Neural crest cell (in vitro differentiated cells): ENCODE data around the gene GREM1. TPM values are rescaled to one million over a fixed set of nuclear protein-coding genes. Genes with fewer than 3 reads are reported as not detected.

ENCODE experiments used
- DNase-seq: peaks from one replicate; pipeline ENCODE4 v3.0.0; 2021; ENCODE audit warnings: low read depth, mixed read lengths, low spot score
- H3K27ac Mint-ChIP-seq: one replicate; pipeline ENCODE4 v1.8.0; 2021; ENCODE audit warnings: mild to moderate bottlenecking, mixed read lengths; ENCODE audit not compliant: unreplicated experiment
- H3K27me3 Mint-ChIP-seq: 2 replicates; pipeline ENCODE4 v1.8.0; 2021; ENCODE audit warnings: low read depth, mild to moderate bottlenecking, mixed read lengths
- H3K36me3 Mint-ChIP-seq: 2 replicates; pipeline ENCODE4 v1.8.0; 2021; ENCODE audit warnings: low read depth, mild to moderate bottlenecking, mixed read lengths
- H3K4me1 Mint-ChIP-seq: 2 replicates; pipeline ENCODE4 v1.8.0; 2021; ENCODE audit warnings: mixed read lengths
- H3K4me3 Mint-ChIP-seq: one replicate; pipeline ENCODE4 v1.8.0; 2021; ENCODE audit warnings: mild to moderate bottlenecking, mixed read lengths
- H3K9me3 Mint-ChIP-seq: 2 replicates; pipeline ENCODE4 v1.8.0; 2021; ENCODE audit warnings: mixed read lengths
- total RNA-seq: library from RNA; stranded (reverse); gene quantifications from 2 replicates; pipeline ENCODE4 v1.2.1, GENCODE V29; 2021
- TF ChIP-seq, protein P1 (sequence below): fragments of 200-600 bp; sonication (generic); conservative IDR thresholded peaks from 2 replicates; pipeline ENCODE4 v1.5.0; 2021; ENCODE audit warnings: antibody characterized with exemption, mild to moderate bottlenecking

Gene GREM1
- total RNA-seq, 1 donor from 2014 or later = 0.09 TPM

DNA sequence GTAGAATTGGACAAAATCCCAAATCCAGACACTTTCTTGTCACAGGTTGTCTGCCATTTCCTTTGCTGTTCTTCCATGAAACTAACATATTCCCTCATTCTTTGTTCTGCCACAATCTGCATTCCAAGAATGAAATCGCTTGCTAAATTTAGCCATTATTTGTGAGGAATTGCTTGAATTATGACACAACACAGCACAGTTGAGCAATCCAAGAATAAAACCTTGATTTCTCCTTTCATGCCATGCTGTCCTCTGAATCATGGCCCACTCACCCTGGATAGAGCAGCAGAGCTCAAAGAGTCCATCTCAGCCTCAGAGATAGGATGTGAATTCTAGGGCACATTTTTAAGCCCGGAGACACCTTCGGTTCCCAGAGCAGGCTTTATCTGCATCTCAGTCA lies 35.2 kb upstream of the GREM1 start:
- TF ChIP-seq, protein P1, sequence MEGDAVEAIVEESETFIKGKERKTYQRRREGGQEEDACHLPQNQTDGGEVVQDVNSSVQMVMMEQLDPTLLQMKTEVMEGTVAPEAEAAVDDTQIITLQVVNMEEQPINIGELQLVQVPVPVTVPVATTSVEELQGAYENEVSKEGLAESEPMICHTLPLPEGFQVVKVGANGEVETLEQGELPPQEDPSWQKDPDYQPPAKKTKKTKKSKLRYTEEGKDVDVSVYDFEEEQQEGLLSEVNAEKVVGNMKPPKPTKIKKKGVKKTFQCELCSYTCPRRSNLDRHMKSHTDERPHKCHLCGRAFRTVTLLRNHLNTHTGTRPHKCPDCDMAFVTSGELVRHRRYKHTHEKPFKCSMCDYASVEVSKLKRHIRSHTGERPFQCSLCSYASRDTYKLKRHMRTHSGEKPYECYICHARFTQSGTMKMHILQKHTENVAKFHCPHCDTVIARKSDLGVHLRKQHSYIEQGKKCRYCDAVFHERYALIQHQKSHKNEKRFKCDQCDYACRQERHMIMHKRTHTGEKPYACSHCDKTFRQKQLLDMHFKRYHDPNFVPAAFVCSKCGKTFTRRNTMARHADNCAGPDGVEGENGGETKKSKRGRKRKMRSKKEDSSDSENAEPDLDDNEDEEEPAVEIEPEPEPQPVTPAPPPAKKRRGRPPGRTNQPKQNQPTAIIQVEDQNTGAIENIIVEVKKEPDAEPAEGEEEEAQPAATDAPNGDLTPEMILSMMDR = no peak
- H3K27me3 Mint-ChIP-seq = no peaks in the 10 kb centered on the region
- no peaks in the 10 kb centered on the region for H3K9me3 Mint-ChIP-seq
- H3K27ac Mint-ChIP-seq = no peak overlapping the region
- H3K36me3 Mint-ChIP-seq = peaks cover 18% of the 10 kb centered on the region
- no peak overlapping the region for H3K4me3 Mint-ChIP-seq
- no peak for DNase-seq
- H3K4me1 Mint-ChIP-seq = peaks cover 3% of the 10 kb centered on the region

DNA sequence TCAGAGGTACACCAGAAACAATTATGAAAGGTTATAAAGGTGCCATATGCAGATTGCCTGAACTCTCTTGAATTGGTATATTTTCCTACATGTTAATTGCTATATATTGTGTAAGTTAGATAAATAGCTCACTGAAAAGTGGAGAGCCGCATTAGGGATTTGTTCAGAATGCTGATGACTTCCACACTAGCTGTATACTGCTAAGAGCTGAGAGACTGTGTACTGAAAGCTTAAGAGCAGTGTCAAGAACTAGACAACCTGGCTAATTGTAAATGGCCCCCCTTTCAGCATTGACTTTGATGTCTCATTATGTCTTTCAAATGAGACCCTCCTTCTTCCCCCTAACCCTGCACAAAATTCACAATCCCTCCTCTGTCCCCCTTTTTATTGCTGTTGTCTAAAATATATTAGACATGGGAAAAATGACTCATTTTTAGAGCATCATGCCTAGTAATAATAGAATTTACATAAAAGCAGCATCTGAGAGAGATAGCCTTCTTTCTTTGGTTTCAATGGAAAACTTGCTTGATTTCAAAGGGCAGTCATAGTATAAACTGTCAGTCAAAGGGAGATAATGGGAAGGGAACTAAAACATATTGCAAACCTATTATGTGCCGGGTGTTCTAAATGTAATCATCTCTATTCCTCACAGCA lies 34.7 kb upstream of the GREM1 start:
- no peaks in the 10 kb centered on the region for H3K9me3 Mint-ChIP-seq
- no peak overlapping the region for H3K27ac Mint-ChIP-seq
- DNase-seq = no peak

DNA sequence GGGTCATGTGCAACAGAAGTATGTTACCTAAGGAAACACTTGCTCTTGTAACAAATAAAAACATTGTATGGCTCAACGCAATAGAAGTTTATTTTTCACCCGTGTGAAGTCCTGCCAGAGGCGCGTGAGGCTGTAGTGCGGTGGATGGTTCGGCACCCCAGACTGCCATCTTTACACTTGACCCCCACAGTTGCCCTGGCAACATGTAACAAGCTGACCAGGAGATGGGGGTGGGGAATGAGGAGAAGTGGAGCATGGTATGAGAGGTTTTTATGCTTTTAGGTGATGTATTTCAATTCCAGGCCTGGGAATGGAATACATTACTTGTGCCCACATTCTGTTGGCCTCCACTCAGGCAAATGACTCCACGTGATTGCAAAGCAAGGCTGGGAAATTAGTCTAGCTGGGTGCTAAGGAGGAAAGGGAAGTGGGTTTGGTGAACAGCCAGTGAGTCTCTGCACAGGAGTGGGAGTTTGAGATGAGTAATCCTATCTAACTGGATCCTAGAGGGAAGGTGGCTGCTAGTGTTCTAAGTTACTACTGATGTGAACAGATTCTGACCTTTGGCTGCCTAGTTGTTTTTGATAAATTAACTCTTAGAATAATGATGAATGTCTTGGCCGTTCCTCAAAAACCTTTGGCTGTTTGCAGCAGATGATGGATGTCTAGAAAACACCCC lies 33.8 kb upstream of the GREM1 start:
- Mint-ChIP-seq H3K36me3 (peaks cover 18% of the 10 kb centered on the region), H3K27me3 (no peaks in the 10 kb centered on the region), H3K27ac (no peak overlapping the region), H3K4me3 (no peak overlapping the region), H3K9me3 (no peaks in the 10 kb centered on the region), H3K4me1 (no peaks in the 10 kb centered on the region)
- DNase-seq = no peak
- TF ChIP-seq, protein P1 = no peak

More for the DNA sequence above, 34.7 kb upstream of the GREM1 start:
- Mint-ChIP-seq H3K36me3 (peaks cover 18% of the 10 kb centered on the region), H3K4me3 (no peak overlapping the region), H3K4me1 (no peaks in the 10 kb centered on the region), H3K27me3 (no peaks in the 10 kb centered on the region)
- TF ChIP-seq, protein P1 = no peak

DNA sequence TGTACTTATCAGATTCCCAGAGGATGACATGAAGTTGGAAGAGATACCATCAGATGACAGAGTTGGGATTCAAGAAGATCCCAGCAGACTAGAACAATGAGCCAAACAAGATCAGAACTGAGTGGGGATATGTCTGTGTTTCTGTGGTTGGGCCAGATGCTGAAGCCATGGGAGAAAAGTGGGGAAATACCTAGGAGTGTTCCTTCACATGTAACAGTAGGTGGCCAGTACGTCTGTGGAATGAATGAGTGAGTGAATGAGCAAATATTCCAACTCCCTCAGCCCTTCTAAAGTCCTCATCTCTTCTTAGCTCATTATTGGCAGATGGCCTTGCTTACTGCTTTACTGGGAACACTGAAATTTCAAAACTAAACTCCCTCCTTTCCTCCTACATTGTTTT lies 32.2 kb upstream of the GREM1 start:
- no peak overlapping the region for H3K27ac Mint-ChIP-seq
- H3K9me3 Mint-ChIP-seq = no peaks in the 10 kb centered on the region
- H3K27me3 Mint-ChIP-seq = no peaks in the 10 kb centered on the region
- TF ChIP-seq, protein P1 = no peak
- H3K36me3 Mint-ChIP-seq = peaks cover 21% of the 10 kb centered on the region
- no peak for DNase-seq
- H3K4me3 Mint-ChIP-seq = no peak overlapping the region
- no peaks in the 10 kb centered on the region for H3K4me1 Mint-ChIP-seq

DNA sequence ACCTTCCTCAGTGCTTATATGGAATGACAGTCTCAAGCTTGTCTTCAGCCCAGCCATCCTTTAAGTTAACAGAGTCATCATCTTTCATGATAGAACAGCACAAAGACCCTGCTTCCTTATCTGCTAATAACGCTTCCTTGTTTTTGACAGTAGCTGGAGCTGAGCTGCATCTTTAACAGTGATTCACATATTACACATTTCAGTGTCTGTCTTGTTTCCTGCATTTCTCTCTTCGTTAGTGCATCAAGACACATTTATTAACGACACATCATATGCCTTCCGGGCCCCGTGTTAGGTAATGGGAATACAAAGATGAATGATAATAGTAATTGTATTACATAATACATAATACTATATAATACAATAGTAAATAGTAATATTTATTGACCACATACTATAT lies 30.2 kb upstream of the GREM1 start:
- TF ChIP-seq, protein P1 = no peak
- Mint-ChIP-seq H3K27ac (no peak overlapping the region), H3K9me3 (no peaks in the 10 kb centered on the region), H3K4me3 (no peak overlapping the region), H3K4me1 (no peaks in the 10 kb centered on the region), H3K27me3 (no peaks in the 10 kb centered on the region), H3K36me3 (peaks cover 23% of the 10 kb centered on the region)
- no peak for DNase-seq
